Pancreas (tissue), 10 donors: ENCODE data around the gene ANKRD44. TPM values are rescaled to one million over a fixed set of nuclear protein-coding genes. Genes with fewer than 3 reads are reported as not detected.

ENCODE experiments used
- ATAC-seq, 4 donors: fragments of 200-7000 bp; cut with Tn5 transposase; one replicate each; pipeline versions ENCODE4 v1.8.0 to v1.9.1; 2020; ENCODE audit warnings: mild to moderate bottlenecking in 4 of 4, moderate library complexity in 4 of 4
- DNase-seq, 6 donors: peaks; one replicate each; pipeline ENCODE4 v3.0.0-alpha.2; 2020
- FAIRE-seq: peaks from 2 replicates; lab custom pipeline; 2012; peaks lifted over from hg19 to GRCh38; lab: Jason Lieb, UNC
- H3K27ac ChIP-seq, 4 donors: fragments of 200-600 bp; sonication (generic); 1 replicate in 3 of 4; 2 replicates in 1 of 4; pipeline versions ENCODE4 v1.5.0 to v1.8.0; 2020
- H3K27me3 ChIP-seq, 4 donors: fragments of 200-600 bp; one replicate each; pipeline ENCODE4 v1.8.0; 2021
- H3K36me3 ChIP-seq, 3 donors: fragments of 200-600 bp; sonication (generic) in 1 of 3; one replicate each; pipeline versions ENCODE4 v1.5.0 to v1.8.0; 2020 to 2021
- H3K4me1 ChIP-seq, 3 donors: fragments of 200-600 bp; one replicate each; pipeline ENCODE4 v1.8.0; 2021
- H3K4me3 ChIP-seq, 4 donors: fragments of 200-600 bp; sonication (generic) in 2 of 4; one replicate each; pipeline versions ENCODE4 v1.5.0 to v1.8.0; 2020 to 2021
- H3K9me3 ChIP-seq, 4 donors: fragments of 200-600 bp; one replicate each; pipeline ENCODE4 v1.8.0; 2021
- CTCF ChIP-seq, 4 donors: fragments of 200-600 bp; sonication (generic) in 3 of 4; IDR thresholded peaks; one replicate each; pipeline versions ENCODE4 v1.5.0 to v1.8.0; 2021; ENCODE audit warnings: antibody characterized with exemption in 4 of 4
- WGBS, 2 donors: extraction: QIAGEN DNeasy Blood & Tissue Kit; methylation state at CpG; one replicate each; pipeline ENCODE4 v1.1.7; 2013; 5-methylcytosine and 5-hydroxymethylcytosine counted together
- intact Hi-C, 3 donors: fragments of 100-400 bp; cut with DNase I; formaldehyde crosslinking; loops; one replicate each; pipeline versions ENCODE4 v1.11.1 to v1.14.2; 2022
- polyA plus RNA-seq, 2 donors: library from polyadenylated mRNA; stranded (reverse); fragments of 200-250 nt; gene quantifications; one replicate each; pipeline ENCODE4 v1.2.3, GENCODE V29; 2013
- total RNA-seq, 6 donors: library from RNA; stranded (reverse); fragmentation: NEBNext Ultra II Directional in 4 of 6; extraction: Animal tissue kit (Norgen Biotek cat#: 25700) in 4 of 6; gene quantifications; one replicate each; pipeline versions ENCODE4 v1.2.1 to v1.2.4, GENCODE V29; 2021 to 2023
- donor health status: healthy with polysubstance abuse.
- donor health status: DM: no; HTN: no; CAD: no; lungs with moderate emphysema.
- donor health status: DM: no; HTN: no; CAD: no.
- donor health status: control.
- donor health status: control.
- donor health status: Bipolar disorder and iron deficiency.
- donor health status: DM: yes; HTN: yes; CAD: no.
- donor health status: DM: no; HTN: no; CAD: no.
- donor health status: DM: no; HTN: no; CAD: no.
- donor health status: DM: yes; HTN: yes; CAD: no.

ANKRD44 gene
- total and polyA plus RNA-seq, 8 donors, result 1.9 to 12.5 (median 7.7) TPM

- no peak for DNase-seq
- no peak for TF ChIP-seq CTCF (IDR thresholded peaks at IDR 0.05)
- no peaks in the 10 kb centered on the region for H3K9me3 ChIP-seq
- H3K36me3 ChIP-seq, result no peaks in the 10 kb centered on the region
- FAIRE-seq, result no peak
- no peak for ATAC-seq
- no peak overlapping the region for H3K27ac ChIP-seq
- H3K4me3 ChIP-seq, result no peak overlapping the region
- intact Hi-C loops, result no loop called here
- WGBS, 2 donors, result 87 to 97% methylated on average over 1 of the region's 1 CpG
- H3K27me3 ChIP-seq, result no peaks in the 10 kb centered on the region
- H3K4me1 ChIP-seq, result peaks cover 0 to 9% (median 0%) of the 10 kb centered on the region in 3 donors
Measured at GRCh38 chr2:196957881-196958525, 352.6 kb downstream of the ANKRD44 start.

GRCh38 chr2:196957442-196957841 lies 353.1 kb downstream of the ANKRD44 start:
- ATAC-seq (no peak), FAIRE-seq (no peak), DNase-seq (no peak)
- no peaks in the 10 kb centered on the region for H3K27me3 ChIP-seq
- H3K36me3 ChIP-seq, result no peaks in the 10 kb centered on the region
- intact Hi-C loops, result no loop called here
- TF ChIP-seq CTCF (IDR thresholded peaks at IDR 0.05), result no peak
- WGBS, 2 donors, result 94 to 96% methylated on average over 5 of the region's 5 CpGs
- peaks cover 0 to 9% (median 0%) of the 10 kb centered on the region in 3 donors for H3K4me1 ChIP-seq
- no peak overlapping the region for H3K27ac ChIP-seq
- no peak overlapping the region for H3K4me3 ChIP-seq
- no peaks in the 10 kb centered on the region for H3K9me3 ChIP-seq

GRCh38 chr2:196956069-196956468 lies 354.5 kb downstream of the ANKRD44 start:
- 66 to 68% methylated on average over 6 of the region's 6 CpGs for WGBS, 2 donors

GRCh38 chr2:196955036-196955435 lies 355.5 kb downstream of the ANKRD44 start:
- H3K36me3 ChIP-seq, result no peaks in the 10 kb centered on the region
- H3K4me3 ChIP-seq, result no peak overlapping the region
- intact Hi-C loops, result no loop called here
- no peak for DNase-seq
- no peak overlapping the region for H3K27ac ChIP-seq
- H3K9me3 ChIP-seq, result no peaks in the 10 kb centered on the region
- no peak for ATAC-seq
- TF ChIP-seq CTCF (IDR thresholded peaks at IDR 0.05), result no peak
- H3K27me3 ChIP-seq, result no peaks in the 10 kb centered on the region
- 52 to 67% methylated on average over 3 of the region's 3 CpGs for WGBS, 2 donors
- FAIRE-seq, result no peak
- H3K4me1 ChIP-seq, result peaks cover 0 to 5% (median 0%) of the 10 kb centered on the region in 3 donors

More at GRCh38 chr2:196956069-196956468, 354.5 kb downstream of the ANKRD44 start:
- intact Hi-C loops, result no loop called here
- no peak for DNase-seq
- Histone ChIP-seq H3K27ac (no peak overlapping the region), H3K9me3 (no peaks in the 10 kb centered on the region), H3K4me3 (no peak overlapping the region), H3K27me3 (no peaks in the 10 kb centered on the region), H3K36me3 (no peaks in the 10 kb centered on the region), H3K4me1 (peaks cover 0 to 9% (median 0%) of the 10 kb centered on the region in 3 donors)
- ATAC-seq, result no peak
- FAIRE-seq, result no peak
- no peak for TF ChIP-seq CTCF (IDR thresholded peaks at IDR 0.05)

- H3K9me3 ChIP-seq, result no peaks in the 10 kb centered on the region
- ATAC-seq, result no peak
- no peak for FAIRE-seq
- TF ChIP-seq CTCF (IDR thresholded peaks at IDR 0.05), result no peak
- no peak for DNase-seq
- 62% methylated on average over 5 of the region's 5 CpGs for WGBS, 2 donors
- no peak overlapping the region for H3K4me3 ChIP-seq
- intact Hi-C loops, result no loop called here
- H3K27me3 ChIP-seq, result no peaks in the 10 kb centered on the region
- H3K4me1 ChIP-seq, result no peaks in the 10 kb centered on the region
- no peaks in the 10 kb centered on the region for H3K36me3 ChIP-seq
- H3K27ac ChIP-seq, result no peak overlapping the region
Measured at GRCh38 chr2:196954001-196954400, 356.6 kb downstream of the ANKRD44 start.
